Upper lobe of left lung (tissue), 6 donors: ENCODE results near the gene BCL7A. TPM values are rescaled to one million over a fixed set of nuclear protein-coding genes. Genes with fewer than 3 reads are reported as not detected.

Experiments
- ATAC-seq, 2 donors: fragments of 200-7000 bp; cut with Tn5 transposase; one replicate each; pipeline ENCODE4 v1.9.1; 2022; ENCODE audit warnings: mild to moderate bottlenecking in 2 of 2, moderate library complexity in 2 of 2; ENCODE audit not compliant: low FRiP score in 2 of 2
- DNase-seq, 2 donors: peaks; one replicate each; pipeline ENCODE4 v3.0.0-alpha.2; 2019 to 2020
- H3K27ac ChIP-seq, 4 donors: fragments of 200-600 bp; sonication (generic); one replicate each; pipeline ENCODE4 v1.5.1; 2016 to 2019
- H3K27me3 ChIP-seq, 4 donors: fragments of 200-600 bp; sonication (generic); one replicate each; pipeline ENCODE4 v1.5.1; 2017 to 2019
- H3K36me3 ChIP-seq, 4 donors: fragments of 200-600 bp; sonication (generic); one replicate each; pipeline ENCODE4 v1.5.1; 2016 to 2019
- H3K4me1 ChIP-seq, 4 donors: fragments of 200-600 bp; sonication (generic); one replicate each; pipeline ENCODE4 v1.5.1; 2018 to 2019
- H3K4me3 ChIP-seq, 4 donors: fragments of 200-600 bp; sonication (generic); one replicate each; pipeline ENCODE4 v1.5.1; 2017 to 2019; ENCODE audit warnings: mild to moderate bottlenecking in 2 of 4, moderate library complexity in 1 of 4
- H3K9me3 ChIP-seq, 4 donors: fragments of 200-600 bp; sonication (generic); one replicate each; pipeline ENCODE4 v1.5.1; 2018 to 2019
- CTCF ChIP-seq, 6 experiments: fragments of 450-650 bp in 4 of 6; fragments of 200-600 bp in 2 of 6; sonication (generic) in 2 of 6; IDR thresholded peaks; one replicate each; pipeline ENCODE4 v1.5.1; 2016 to 2019; ENCODE audit warnings: antibody characterized with exemption in 6 of 6
- EP300 ChIP-seq, 4 donors: sonication (generic); formaldehyde crosslinking; IDR thresholded peaks; one replicate each; pipeline ENCODE4 v1.5.1; 2017; ENCODE audit warnings: antibody characterized with exemption in 4 of 4, control low read depth in 2 of 4
- POLR2A ChIP-seq, 4 donors: fragments of 450-650 bp; IDR thresholded peaks; one replicate each; pipeline ENCODE4 v1.5.1; 2016 to 2017; ENCODE audit warnings: antibody characterized with exemption in 4 of 4, mild to moderate bottlenecking in 2 of 4
- POLR2AphosphoS5 ChIP-seq, 2 donors: sonication (generic); formaldehyde crosslinking; IDR thresholded peaks; one replicate each; pipeline ENCODE4 v1.5.1; 2017; ENCODE audit warnings: antibody characterized with exemption in 2 of 2
- WGBS, 2 donors: methylation state at CpG; one replicate each; pipeline ENCODE4 v1.1.5; 2017 to 2018; 5-methylcytosine and 5-hydroxymethylcytosine counted together
- total RNA-seq, 6 donors: library from RNA; depleted of rRNA in 4 of 6; stranded (reverse); fragments of >200 nt in 4 of 6; gene quantifications; one replicate each; pipeline versions ENCODE4 v1.1.0 to v1.2.1, GENCODE V29; 2016 to 2021
- donor health status: DM: no; HTN: no; CAD: no; lungs with moderate emphysema.
- donor health status: DM: no; HTN: yes; CAD: no; lungs with severe emphysema.

BCL7A gene
- total RNA-seq, 6 donors from 2014 or later = 4.9 to 14.6 (median 12.7) TPM

DNA sequence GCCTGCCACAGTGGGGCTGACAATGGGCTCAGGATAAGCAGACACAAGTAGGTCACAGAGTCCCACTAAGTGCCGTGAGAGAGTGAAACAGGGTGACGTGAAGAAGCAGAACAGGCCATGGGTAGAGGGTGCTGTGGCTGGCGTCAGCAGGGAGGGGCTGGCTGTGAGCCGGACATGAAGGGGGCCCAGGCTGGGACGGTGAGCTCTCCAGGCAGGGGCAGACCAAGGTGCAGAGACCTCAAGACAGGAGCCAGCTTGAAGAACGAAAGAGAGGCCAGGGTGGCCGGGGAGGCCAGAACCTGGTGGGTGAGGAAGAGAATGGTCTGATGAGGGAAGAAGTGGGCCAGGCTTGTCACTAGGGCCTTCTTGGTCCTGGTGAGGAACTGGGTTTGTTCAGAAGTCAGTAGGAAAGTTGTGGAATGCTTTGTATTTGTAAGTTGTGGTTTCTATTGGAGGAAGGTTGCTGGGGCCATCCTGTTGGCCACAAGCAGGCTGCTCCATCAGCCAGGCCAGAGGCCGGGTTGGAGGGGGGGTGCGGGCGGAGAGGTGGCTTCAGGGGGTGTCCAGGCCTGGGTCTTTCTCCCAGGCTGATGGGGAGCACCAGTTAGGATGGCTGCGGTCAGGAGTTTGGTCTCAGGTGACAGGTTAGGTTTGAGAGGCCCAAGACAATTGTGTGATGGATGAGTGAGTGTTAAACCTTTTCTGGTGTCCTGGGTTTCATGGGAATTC, 35.5 kb downstream of the BCL7A start:
- peaks cover 4 to 11% (median 9%) of the 10 kb centered on the region in 4 donors for H3K4me1 ChIP-seq
- peak in 1 of 2 donors; percentile 67 for DNase-seq
- no peak overlapping the region for H3K4me3 ChIP-seq
- no peak for TF ChIP-seq POLR2A (IDR thresholded peaks at IDR 0.05)
- no peak for TF ChIP-seq CTCF (IDR thresholded peaks at IDR 0.05)
- TF ChIP-seq POLR2AphosphoS5 (IDR thresholded peaks at IDR 0.05) = no peak
- no peak for TF ChIP-seq EP300 (IDR thresholded peaks at IDR 0.05)
- no peak overlapping the region for H3K27ac ChIP-seq
- H3K27me3 ChIP-seq = no peaks in the 10 kb centered on the region
- peaks cover 0 to 17% (median 11%) of the 10 kb centered on the region in 4 donors for H3K36me3 ChIP-seq
- no peaks in the 10 kb centered on the region for H3K9me3 ChIP-seq
- ATAC-seq = no peak
- WGBS, 2 donors = 92 to 94% methylated on average over 7 to 11 of the region's 11 CpGs

DNA sequence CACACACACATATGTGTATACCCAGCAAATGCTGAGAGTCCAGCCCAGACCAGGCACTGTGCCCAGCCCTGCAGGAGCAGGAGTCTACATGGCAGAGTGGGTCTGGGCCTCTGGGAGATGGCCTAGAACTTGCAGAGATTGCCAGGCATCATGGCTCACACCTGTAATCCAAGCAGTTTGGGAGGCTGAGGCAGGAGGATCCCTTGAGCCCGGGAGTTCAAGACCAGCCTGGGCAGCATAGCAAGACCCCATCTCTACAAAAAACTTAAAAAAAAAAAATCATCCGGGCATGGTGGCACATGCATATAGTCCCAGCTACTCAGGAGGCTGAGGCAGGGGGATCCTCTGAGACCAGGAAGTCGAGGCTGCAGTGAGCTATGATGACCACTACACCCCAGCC, 36.1 kb downstream of the BCL7A start:
- Histone ChIP-seq H3K9me3 (no peaks in the 10 kb centered on the region), H3K4me3 (no peak overlapping the region), H3K36me3 (peaks cover 0 to 17% (median 11%) of the 10 kb centered on the region in 4 donors), H3K27ac (no peak overlapping the region), H3K4me1 (peaks cover 7 to 17% (median 15%) of the 10 kb centered on the region in 4 donors), H3K27me3 (no peaks in the 10 kb centered on the region)
- 91 to 98% methylated on average over 3 of the region's 3 CpGs for WGBS, 2 donors
- no peak for TF ChIP-seq CTCF (IDR thresholded peaks at IDR 0.05)
- no peak for TF ChIP-seq POLR2AphosphoS5 (IDR thresholded peaks at IDR 0.05)
- TF ChIP-seq POLR2A (IDR thresholded peaks at IDR 0.05) = no peak
- TF ChIP-seq EP300 (IDR thresholded peaks at IDR 0.05) = no peak
- ATAC-seq (no peak), DNase-seq (no peak)

GRCh38 chr12:122058549-122059149, 37.0 kb downstream of the BCL7A start:
- no peaks in the 10 kb centered on the region for H3K27me3 ChIP-seq
- DNase-seq (no peak), ATAC-seq (no peak)
- WGBS, 2 donors = 97 to 99% methylated on average over 11 of the region's 11 CpGs
- no peaks in the 10 kb centered on the region for H3K9me3 ChIP-seq
- no peak for TF ChIP-seq CTCF (IDR thresholded peaks at IDR 0.05)
- no peak overlapping the region for H3K27ac ChIP-seq
- no peak overlapping the region for H3K4me3 ChIP-seq
- H3K36me3 ChIP-seq = peaks cover 0 to 17% (median 11%) of the 10 kb centered on the region in 4 donors
- peaks cover 16 to 25% (median 24%) of the 10 kb centered on the region in 4 donors for H3K4me1 ChIP-seq

DNA sequence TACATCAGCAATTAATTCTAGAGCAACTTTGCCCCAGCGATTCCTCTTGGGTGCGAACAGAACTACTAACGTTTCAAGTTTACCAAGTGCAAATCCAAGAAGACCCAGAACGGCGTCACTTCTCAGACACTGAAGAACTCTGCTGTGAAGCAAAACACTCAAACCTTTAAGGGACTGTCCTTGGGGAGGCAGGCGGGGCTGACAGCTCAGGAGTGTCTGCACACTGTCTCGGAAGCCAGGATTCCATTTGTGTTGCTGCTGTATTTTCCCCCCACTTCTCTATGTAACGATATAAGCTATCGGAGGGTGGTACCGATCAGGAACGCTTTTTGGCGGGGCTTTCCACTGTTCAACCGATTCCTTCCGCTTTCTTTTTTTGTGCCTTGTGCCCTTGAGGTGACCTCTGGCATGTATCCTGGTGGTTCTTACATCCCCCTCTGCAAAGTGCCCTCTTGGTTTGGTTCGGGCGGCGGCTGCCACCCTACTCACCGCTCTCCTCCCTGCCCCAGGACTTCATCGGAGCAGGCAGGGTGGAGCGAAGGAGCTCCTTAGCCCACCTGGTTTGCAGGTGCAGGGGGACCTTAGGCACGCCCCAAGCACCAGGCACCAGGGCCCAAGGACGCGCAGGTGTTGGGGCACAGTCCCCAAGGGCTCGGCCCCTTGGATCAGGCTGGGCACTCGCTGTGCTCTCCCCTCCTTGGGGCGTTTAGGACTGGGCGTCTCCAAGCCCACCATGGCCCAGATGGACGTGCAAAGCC, 37.7 kb downstream of the BCL7A start:
- ATAC-seq (no peak), DNase-seq (peak in 1 of 2 donors; percentile 68)
- Histone ChIP-seq H3K27ac (peak overlapping the region in 1 of 4 donors; percentile 17), H3K9me3 (no peaks in the 10 kb centered on the region), H3K36me3 (peaks cover 0 to 17% (median 11%) of the 10 kb centered on the region in 4 donors), H3K4me3 (no peak overlapping the region), H3K27me3 (no peaks in the 10 kb centered on the region), H3K4me1 (peaks cover 21 to 28% (median 24%) of the 10 kb centered on the region in 4 donors)
- TF ChIP-seq POLR2A (IDR thresholded peaks at IDR 0.05) (no peak), EP300 (IDR thresholded peaks at IDR 0.05) (no peak), CTCF (IDR thresholded peaks at IDR 0.05) (no peak), POLR2AphosphoS5 (IDR thresholded peaks at IDR 0.05) (no peak)
- 93% methylated on average over 27 to 28 of the region's 28 CpGs for WGBS, 2 donors
